ENCODE results near the gene CDPF1. TPM values are rescaled to one million over a fixed set of nuclear protein-coding genes. Genes with fewer than 3 reads are reported as not detected.

CDPF1 gene
- total and polyA plus RNA-seq, 2 experiments from 2014 or later = 12.9 to 14.7 TPM

DNA sequence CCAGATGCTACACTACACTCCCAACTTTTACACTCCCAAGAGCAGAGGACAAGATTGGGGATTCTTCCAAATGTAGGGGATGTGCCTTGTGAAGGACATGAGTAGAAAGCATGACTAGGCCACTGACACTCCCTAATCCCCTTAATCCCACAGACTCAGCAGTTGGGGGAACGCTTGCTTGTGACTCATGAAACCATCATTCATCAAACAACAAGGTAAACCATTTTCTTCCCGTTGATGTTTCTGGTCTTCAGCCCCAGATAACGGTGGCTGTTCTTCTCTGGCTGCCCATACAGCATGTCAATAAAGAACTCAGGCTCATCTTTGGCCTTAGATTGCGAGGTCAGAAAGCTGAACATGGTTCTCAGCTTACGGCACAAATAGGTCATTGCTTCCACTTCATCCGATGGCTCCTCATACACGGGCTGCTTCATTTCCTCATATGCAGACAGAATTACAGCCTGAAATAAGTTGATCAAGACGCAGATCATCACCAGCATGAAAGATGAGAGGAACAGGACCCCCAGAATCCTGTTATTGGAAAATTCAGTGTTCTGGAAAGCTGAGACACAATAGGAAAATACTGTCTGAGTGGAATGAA, 6.4 kb upstream of the CDPF1 start:
- no peak overlapping the region for H3K27ac ChIP-seq
- H3K9me2 ChIP-seq (ENCODE audit: insufficient read depth) = no peaks in the 10 kb centered on the region
- WGBS, 2 experiments (ENCODE audit: low coverage in 1 of 2, low lambda C conversion rate in 2 of 2, missing lambda C conversion rate in 2 of 2) = 82 to 88% methylated on average over 8 of the region's 8 CpGs
- peaks cover 3% of the 10 kb centered on the region for H3F3A ChIP-seq (ENCODE audit: insufficient read depth)
- H3K4me3 ChIP-seq = no peak overlapping the region
- H3K9ac ChIP-seq = no peak overlapping the region
- peaks cover 3% of the 10 kb centered on the region; the same call in 1 of the 2 replicates for H3K27me3 ChIP-seq (replicated peaks; ENCODE audit: insufficient read depth)
- no peaks in the 10 kb centered on the region for H4K20me1 ChIP-seq (ENCODE audit: insufficient read depth)
- H3K4me2 ChIP-seq (ENCODE audit: unreplicated experiment) = no peak overlapping the region
- no peaks in the 10 kb centered on the region for H3K36me3 ChIP-seq (ENCODE audit: low read depth)
- in situ Hi-C loops (cut with MboI) = no loop called here
- H2AFZ ChIP-seq = no peak overlapping the region
- H3K4me1 ChIP-seq (ENCODE audit: insufficient read depth) = peaks cover 5% of the 10 kb centered on the region; the same call in 1 of the 2 replicates
- TF ChIP-seq EZH2 (IDR thresholded peaks at IDR 0.05; ENCODE audit: insufficient read depth, poor library complexity, severe bottlenecking) (no peak), EZH2phosphoT487 (IDR thresholded peaks at IDR 0.05; ENCODE audit: insufficient read depth, low read depth) (no peak)
- DNase-seq = no peak
- H3K79me2 ChIP-seq (ENCODE audit: insufficient read depth) = no peaks in the 10 kb centered on the region
- H3K9me3 ChIP-seq (ENCODE audit: low read depth) = no peaks in the 10 kb centered on the region

DNA sequence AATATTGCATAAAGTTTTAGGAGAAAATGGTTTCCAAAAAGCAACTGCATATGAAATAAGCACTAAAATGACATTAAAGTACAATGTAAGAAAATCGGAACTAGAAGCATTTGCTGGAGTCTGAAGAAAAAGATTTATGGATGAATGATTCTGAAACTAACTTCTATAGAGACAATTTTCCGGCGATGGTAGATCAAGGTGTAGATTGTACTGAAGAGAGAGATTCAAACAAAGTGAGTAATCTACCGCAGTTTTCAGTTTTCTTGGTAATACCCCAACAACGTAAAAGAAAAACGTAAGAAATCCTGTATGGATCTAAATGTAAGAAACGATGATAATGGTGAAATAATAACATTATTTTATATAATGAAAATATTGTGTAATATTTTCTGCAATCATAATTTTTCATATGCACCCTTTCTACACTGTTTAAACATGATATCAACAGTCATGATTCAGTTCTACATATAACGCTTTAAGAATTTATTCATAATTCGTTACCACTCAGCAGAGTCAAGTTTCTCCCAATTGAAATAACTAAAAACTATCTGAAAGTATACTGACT, 1.8 kb upstream of the CDPF1 start:
- H3K9me2 ChIP-seq (ENCODE audit: insufficient read depth) = no peaks in the 10 kb centered on the region
- H3K9ac ChIP-seq = no peak overlapping the region
- TF ChIP-seq EZH2phosphoT487 (IDR thresholded peaks at IDR 0.05; ENCODE audit: insufficient read depth, low read depth) (no peak), EZH2 (IDR thresholded peaks at IDR 0.05; ENCODE audit: insufficient read depth, poor library complexity, severe bottlenecking) (no peak)
- no peak overlapping the region for H3K27ac ChIP-seq
- H3F3A ChIP-seq (ENCODE audit: insufficient read depth) = peaks cover 3% of the 10 kb centered on the region
- H3K36me3 ChIP-seq (ENCODE audit: low read depth) = no peaks in the 10 kb centered on the region
- H3K4me1 ChIP-seq (ENCODE audit: insufficient read depth) = peaks cover 11% of the 10 kb centered on the region
- H2AFZ ChIP-seq = 0 out of 2 replicates have a peak overlapping the region, but pooled peaks have one; percentile 74
- H3K9me3 ChIP-seq (ENCODE audit: low read depth) = no peaks in the 10 kb centered on the region
- no peaks in the 10 kb centered on the region for H4K20me1 ChIP-seq (ENCODE audit: insufficient read depth)
- 0 out of 2 replicates have a peak, but pooled peaks cover 5% of the 10 kb centered on the region for H3K79me2 ChIP-seq (ENCODE audit: insufficient read depth)
- H3K4me2 ChIP-seq (ENCODE audit: unreplicated experiment) = no peak overlapping the region
- H3K27me3 ChIP-seq (replicated peaks; ENCODE audit: insufficient read depth) = no peaks in the 10 kb centered on the region
- 93% methylated on average over 9 of the region's 9 CpGs for WGBS, 2 experiments (ENCODE audit: low coverage in 1 of 2, low lambda C conversion rate in 2 of 2, missing lambda C conversion rate in 2 of 2)
- peak overlapping the region; percentile 74; the same call in 1 of the 2 replicates for H3K4me3 ChIP-seq
- no peak for DNase-seq
- in situ Hi-C loops (cut with MboI) = no loop called here

DNA sequence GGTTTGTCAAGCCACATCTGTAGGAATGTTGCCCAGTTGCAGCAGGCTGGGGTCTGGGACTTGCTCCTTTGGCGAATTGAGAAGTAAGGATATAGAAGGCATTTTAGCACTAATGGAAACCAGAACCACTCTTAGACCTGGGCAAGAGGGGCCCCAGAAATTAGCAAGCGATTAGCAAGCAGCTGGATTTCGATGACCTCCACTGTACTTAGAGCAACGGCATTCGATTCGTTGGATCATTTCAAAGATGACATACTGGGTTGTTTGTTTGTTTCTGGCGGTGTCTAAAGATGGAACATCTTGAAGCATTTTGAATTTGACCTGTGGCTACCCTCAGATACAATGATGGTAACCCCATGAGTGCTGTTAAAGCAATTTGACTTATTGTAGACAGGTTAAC, 1.2 kb upstream of the CDPF1 start:
- in situ Hi-C loops (cut with MboI) = no loop called here

DNA sequence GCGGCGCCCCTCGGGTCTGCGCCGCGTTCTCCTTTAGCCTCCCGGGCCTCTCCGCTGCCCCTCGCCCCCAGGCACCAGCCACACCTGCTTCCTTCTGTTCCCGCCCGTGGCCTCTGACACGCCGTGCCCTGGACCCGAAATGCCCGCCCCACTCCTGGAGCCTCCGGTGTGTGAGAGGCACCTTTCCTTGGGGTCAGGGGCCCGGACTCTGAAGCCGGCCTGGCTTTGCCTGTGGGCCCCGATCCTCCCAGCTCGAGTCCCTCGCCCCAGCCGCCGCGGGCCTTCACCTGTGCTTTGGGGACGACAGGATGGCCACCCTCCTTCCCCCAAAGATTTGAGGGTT, 661 bp upstream of the CDPF1 start:
- H3K4me3 ChIP-seq = peak overlapping the region; percentile 74
- H3K4me2 ChIP-seq (ENCODE audit: unreplicated experiment) = peak overlapping the region; percentile 93
- DNase-seq = peak; percentile 20
- H3K4me1 ChIP-seq (ENCODE audit: insufficient read depth) = peaks cover 11% of the 10 kb centered on the region
- H3K79me2 ChIP-seq (ENCODE audit: insufficient read depth) = 0 out of 2 replicates have a peak, but pooled peaks cover 5% of the 10 kb centered on the region
- no peaks in the 10 kb centered on the region for H3K9me3 ChIP-seq (ENCODE audit: low read depth)
- H4K20me1 ChIP-seq (ENCODE audit: insufficient read depth) = no peaks in the 10 kb centered on the region
- no peaks in the 10 kb centered on the region for H3K9me2 ChIP-seq (ENCODE audit: insufficient read depth)
- H3F3A ChIP-seq (ENCODE audit: insufficient read depth) = peaks cover 3% of the 10 kb centered on the region
- no peak for TF ChIP-seq EZH2phosphoT487 (IDR thresholded peaks at IDR 0.05; ENCODE audit: insufficient read depth, low read depth)
- TF ChIP-seq EZH2 (IDR thresholded peaks at IDR 0.05; ENCODE audit: insufficient read depth, poor library complexity, severe bottlenecking) = no peak
- H3K27ac ChIP-seq = no peak overlapping the region
- H3K36me3 ChIP-seq (ENCODE audit: low read depth) = no peaks in the 10 kb centered on the region
- H3K27me3 ChIP-seq (replicated peaks; ENCODE audit: insufficient read depth) = no peaks in the 10 kb centered on the region
- peak overlapping the region; percentile 82 for H3K9ac ChIP-seq
- H2AFZ ChIP-seq = peak overlapping the region; percentile 74
- 8 to 10% methylated on average over 22 to 25 of the region's 25 CpGs for WGBS, 2 experiments (ENCODE audit: low coverage in 1 of 2, low lambda C conversion rate in 2 of 2, missing lambda C conversion rate in 2 of 2)
- in situ Hi-C loops (cut with MboI) = no loop called here

More for the DNA sequence above, 1.2 kb upstream of the CDPF1 start:
- Histone ChIP-seq H3K27ac (no peak overlapping the region), H3K4me3 (peak overlapping the region; percentile 74), H3K36me3 (ENCODE audit: low read depth) (no peaks in the 10 kb centered on the region), H3K4me2 (ENCODE audit: unreplicated experiment) (peak overlapping the region; percentile 93), H3K9me2 (ENCODE audit: insufficient read depth) (no peaks in the 10 kb centered on the region), H2AFZ (0 out of 2 replicates have a peak overlapping the region, but pooled peaks have one; percentile 74), H3K9me3 (ENCODE audit: low read depth) (no peaks in the 10 kb centered on the region), H3K4me1 (ENCODE audit: insufficient read depth) (peaks cover 11% of the 10 kb centered on the region), H3F3A (ENCODE audit: insufficient read depth) (peaks cover 3% of the 10 kb centered on the region), H3K27me3 (replicated peaks; ENCODE audit: insufficient read depth) (no peaks in the 10 kb centered on the region), H3K79me2 (ENCODE audit: insufficient read depth) (0 out of 2 replicates have a peak, but pooled peaks cover 5% of the 10 kb centered on the region), H3K9ac (no peak overlapping the region), H4K20me1 (ENCODE audit: insufficient read depth) (no peaks in the 10 kb centered on the region)
- WGBS, 2 experiments (ENCODE audit: low coverage in 1 of 2, low lambda C conversion rate in 2 of 2, missing lambda C conversion rate in 2 of 2) = 29 to 33% methylated on average over 7 of the region's 7 CpGs
- TF ChIP-seq EZH2phosphoT487 (IDR thresholded peaks at IDR 0.05; ENCODE audit: insufficient read depth, low read depth) = no peak
- no peak for TF ChIP-seq EZH2 (IDR thresholded peaks at IDR 0.05; ENCODE audit: insufficient read depth, poor library complexity, severe bottlenecking)
- DNase-seq = peak; percentile 20

All from GM23248 (cell line).